Lung (tissue), 12 donors: ENCODE results near the gene SLC9A1. TPM values are rescaled to one million over a fixed set of nuclear protein-coding genes. Genes with fewer than 3 reads are reported as not detected.

Experiments
- ATAC-seq: fragments of 200-7000 bp; cut with Tn5 transposase; one replicate; pipeline ENCODE4 v1.9.1; 2020; ENCODE audit warnings: moderate number of reproducible peaks; ENCODE audit not compliant: insufficient read depth, low FRiP score
- DNase-seq, 3 donors: peaks; one replicate each; pipeline ENCODE4 v3.0.0-alpha.2; 2013 to 2017
- H3K27ac ChIP-seq, 2 donors: one replicate each; pipeline ENCODE4 v1.5.1; 2013; ENCODE audit warnings: mild to moderate bottlenecking in 2 of 2, moderate library complexity in 2 of 2, control low read depth in 1 of 2, inconsistent platforms in 1 of 2, low read depth in 1 of 2, low read length in 1 of 2
- H3K27me3 ChIP-seq, 3 donors: one replicate each; pipeline ENCODE4 v1.5.1; 2013; ENCODE audit warnings: low read length in 2 of 3; ENCODE audit not compliant: control insufficient read depth in 3 of 3, insufficient read depth in 3 of 3
- H3K36me3 ChIP-seq, 4 donors: one replicate each; pipeline ENCODE4 v1.5.1; 2013; ENCODE audit warnings: low read length in 4 of 4, mild to moderate bottlenecking in 1 of 4, moderate library complexity in 1 of 4; ENCODE audit not compliant: control insufficient read depth in 4 of 4, insufficient read depth in 4 of 4
- H3K4me1 ChIP-seq, 5 donors: one replicate each; pipeline ENCODE4 v1.5.1; 2013; ENCODE audit warnings: low read length in 5 of 5, mild to moderate bottlenecking in 2 of 5, moderate library complexity in 1 of 5; ENCODE audit not compliant: control insufficient read depth in 5 of 5, insufficient read depth in 5 of 5
- H3K4me3 ChIP-seq: one replicate; pipeline ENCODE4 v1.5.1; 2013; ENCODE audit warnings: mild to moderate bottlenecking, control low read depth, moderate library complexity
- H3K9ac ChIP-seq, 2 donors: one replicate each; pipeline ENCODE4 v1.5.1; 2013; ENCODE audit warnings: low read length in 2 of 2, control low read depth in 1 of 2; ENCODE audit not compliant: insufficient read depth in 1 of 2
- H3K9me3 ChIP-seq, 4 donors: one replicate each; pipeline ENCODE4 v1.5.1; 2013; ENCODE audit warnings: low read length in 3 of 4, mild to moderate bottlenecking in 1 of 4, moderate library complexity in 1 of 4; ENCODE audit not compliant: control insufficient read depth in 4 of 4, insufficient read depth in 3 of 4
- CTCF ChIP-seq: IDR thresholded peaks from 2 replicates; pipeline ENCODE4 v1.5.1; 2012; ENCODE audit warnings: mild to moderate bottlenecking; ENCODE audit errors: control extremely low read depth, extremely low read depth
- WGBS, 2 donors: extraction: QIAGEN DNeasy Blood & Tissue Kit; methylation state at CpG; one replicate each; pipeline ENCODE4 v1.1.7; 2013; 5-methylcytosine and 5-hydroxymethylcytosine counted together
- polyA plus RNA-seq, 2 donors: library from polyadenylated mRNA; stranded (reverse); fragments of 200-250 nt; gene quantifications; one replicate each; pipeline ENCODE4 v1.2.1, GENCODE V29; 2013
- total RNA-seq, 2 donors: library from RNA; depleted of rRNA in 1 of 2; stranded (reverse); fragments of >200 nt in 1 of 2; gene quantifications; one replicate each; pipeline ENCODE4 v1.2.1, GENCODE V29; 2014 to 2021
- donor health status: control.
- donor health status: control.
- donor health status: Bipolar disorder and iron deficiency.
- donor health status: healthy.
- donor health status: DM: yes; HTN: yes; CAD: no.

Gene SLC9A1
- total and polyA plus RNA-seq, 4 donors, result 19.3 to 48.0 (median 24.6) TPM

- no peaks in the 10 kb centered on the region for H3K27me3 ChIP-seq
- DNase-seq (no peak), ATAC-seq (no peak)
- peaks cover 0 to 13% (median 0%) of the 10 kb centered on the region in 5 donors for H3K4me1 ChIP-seq
- no peaks in the 10 kb centered on the region for H3K9me3 ChIP-seq
- peaks cover 0 to 5% (median 0%) of the 10 kb centered on the region in 4 donors for H3K36me3 ChIP-seq
- no peak overlapping the region for H3K9ac ChIP-seq
- no peak for TF ChIP-seq CTCF
- peak overlapping the region in 1 of 2 donors; percentile 69 for H3K27ac ChIP-seq
- H3K4me3 ChIP-seq, result no peak overlapping the region
- 90 to 92% methylated on average over 7 of the region's 7 CpGs for WGBS, 2 donors
Measured at GRCh38 chr1:27132624-27133023, 22.3 kb downstream of the SLC9A1 start.

- peaks cover 0 to 7% (median 0%) of the 10 kb centered on the region in 4 donors for H3K36me3 ChIP-seq
- WGBS, 2 donors, result 45 to 64% methylated on average over 4 of the region's 4 CpGs
- peaks cover 0 to 11% (median 0%) of the 10 kb centered on the region in 5 donors for H3K4me1 ChIP-seq
- TF ChIP-seq CTCF, result no peak
- H3K4me3 ChIP-seq, result no peak overlapping the region
- H3K27ac ChIP-seq, result peak overlapping the region; percentile 13 to 69
- no peak overlapping the region for H3K9ac ChIP-seq
- ATAC-seq (no peak), DNase-seq (no peak)
- no peaks in the 10 kb centered on the region for H3K9me3 ChIP-seq
- H3K27me3 ChIP-seq, result no peaks in the 10 kb centered on the region
Measured at GRCh38 chr1:27132147-27132546, 22.8 kb downstream of the SLC9A1 start.

GRCh38 chr1:27130798-27131197 lies 24.1 kb downstream of the SLC9A1 start:
- no peak for ATAC-seq
- H3K27me3 ChIP-seq, result no peaks in the 10 kb centered on the region
- no peak overlapping the region for H3K4me3 ChIP-seq
- peak overlapping the region in 1 of 2 donors; percentile 60 for H3K27ac ChIP-seq
- H3K36me3 ChIP-seq, result peaks cover 0 to 7% (median 0%) of the 10 kb centered on the region in 4 donors
- no peak for TF ChIP-seq CTCF
- 41 to 54% methylated on average over 3 of the region's 3 CpGs for WGBS, 2 donors
- peaks cover 0 to 7% (median 0%) of the 10 kb centered on the region in 5 donors for H3K4me1 ChIP-seq
- H3K9ac ChIP-seq, result no peak overlapping the region
- no peak for DNase-seq
- no peaks in the 10 kb centered on the region for H3K9me3 ChIP-seq

- H3K4me3 ChIP-seq, result no peak overlapping the region
- DNase-seq (no peak), ATAC-seq (no peak)
- TF ChIP-seq CTCF, result no peak
- H3K27me3 ChIP-seq, result no peaks in the 10 kb centered on the region
- H3K4me1 ChIP-seq, result peaks cover 0 to 7% (median 1%) of the 10 kb centered on the region in 5 donors
- WGBS, 2 donors, result 81 to 86% methylated on average over 3 of the region's 3 CpGs
- peaks cover 0 to 7% (median 0%) of the 10 kb centered on the region in 4 donors for H3K36me3 ChIP-seq
- no peak overlapping the region for H3K27ac ChIP-seq
- H3K9ac ChIP-seq, result no peak overlapping the region
- no peaks in the 10 kb centered on the region for H3K9me3 ChIP-seq
Measured at GRCh38 chr1:27129225-27129624, 25.7 kb downstream of the SLC9A1 start.
